GM12874 (cell line): ENCODE data around the gene PTPRS.

Source experiments
- TF ChIP-seq, protein P1 (sequence below): IDR thresholded peaks from 2 replicates; pipeline ENCODE4 v1.5.1; 2011; ENCODE audit warnings: low read depth, mild to moderate bottlenecking, control low read depth, low read length, moderate library complexity; ENCODE audit not compliant: insufficient read depth

The PTPRS gene

GRCh38 chr19:5352229-5352763 is 11.7 kb upstream of the PTPRS start:
- TF ChIP-seq, protein P1, sequence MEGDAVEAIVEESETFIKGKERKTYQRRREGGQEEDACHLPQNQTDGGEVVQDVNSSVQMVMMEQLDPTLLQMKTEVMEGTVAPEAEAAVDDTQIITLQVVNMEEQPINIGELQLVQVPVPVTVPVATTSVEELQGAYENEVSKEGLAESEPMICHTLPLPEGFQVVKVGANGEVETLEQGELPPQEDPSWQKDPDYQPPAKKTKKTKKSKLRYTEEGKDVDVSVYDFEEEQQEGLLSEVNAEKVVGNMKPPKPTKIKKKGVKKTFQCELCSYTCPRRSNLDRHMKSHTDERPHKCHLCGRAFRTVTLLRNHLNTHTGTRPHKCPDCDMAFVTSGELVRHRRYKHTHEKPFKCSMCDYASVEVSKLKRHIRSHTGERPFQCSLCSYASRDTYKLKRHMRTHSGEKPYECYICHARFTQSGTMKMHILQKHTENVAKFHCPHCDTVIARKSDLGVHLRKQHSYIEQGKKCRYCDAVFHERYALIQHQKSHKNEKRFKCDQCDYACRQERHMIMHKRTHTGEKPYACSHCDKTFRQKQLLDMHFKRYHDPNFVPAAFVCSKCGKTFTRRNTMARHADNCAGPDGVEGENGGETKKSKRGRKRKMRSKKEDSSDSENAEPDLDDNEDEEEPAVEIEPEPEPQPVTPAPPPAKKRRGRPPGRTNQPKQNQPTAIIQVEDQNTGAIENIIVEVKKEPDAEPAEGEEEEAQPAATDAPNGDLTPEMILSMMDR = no peak

- TF ChIP-seq, protein P1 = no peak
Observed at GRCh38 chr19:5351731-5352228, 11.2 kb upstream of the PTPRS start.

- TF ChIP-seq, protein P1 = no peak
Observed at GRCh38 chr19:5349041-5349440, 8.4 kb upstream of the PTPRS start.

GRCh38 chr19:5345895-5346386 is 5.3 kb upstream of the PTPRS start:
- TF ChIP-seq, protein P1 = no peak

GRCh38 chr19:5343848-5344247 is 3.2 kb upstream of the PTPRS start:
- TF ChIP-seq, protein P1 = no peak

GRCh38 chr19:5342573-5343201 is 2.1 kb upstream of the PTPRS start:
- TF ChIP-seq, protein P1 = no peak

DNA sequence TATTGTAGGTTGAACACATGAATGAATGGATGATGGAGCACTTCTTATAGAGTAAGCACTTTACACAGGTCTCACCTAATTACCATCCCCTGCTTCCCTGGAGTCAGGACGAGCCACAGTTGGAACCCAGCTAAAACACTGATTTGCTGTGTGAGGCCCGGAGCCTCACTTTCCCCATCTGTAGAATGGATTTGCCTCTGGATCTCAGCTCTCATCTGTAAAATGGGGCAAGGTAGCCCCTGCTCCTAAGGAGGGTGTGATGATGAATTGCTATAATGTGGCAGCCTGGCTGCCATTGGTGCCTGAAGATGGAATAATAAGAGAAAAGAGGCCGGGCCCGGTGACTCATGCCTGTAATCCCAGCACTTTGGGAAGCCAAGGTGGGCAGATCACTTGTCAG is 1.4 kb upstream of the PTPRS start:
- TF ChIP-seq, protein P1 = no peak
